ENCODE results near the gene CDH26.
A peak's percentile ranks its signal among the peaks of the same experiment; 100 is the strongest.
"Not testable (repeated sequence)": the region's sequence is repeated elsewhere in the genome, so short reads cannot be mapped to it uniquely, and the experiment has no call there.

The CDH26 gene

GRCh38 chr20:60038400-60039008 is 80.3 kb downstream of the CDH26 start:
- no peak for TF ChIP-seq Cebpa-rat (IDR thresholded peaks at IDR 0.05)
- no peak overlapping the region for H3K4me2 ChIP-seq

GRCh38 chr20:60039526-60039925 is 81.3 kb downstream of the CDH26 start:
- Histone ChIP-seq H3K9ac (no peak overlapping the region), H3K4me1 (peaks cover 46% of the 10 kb centered on the region), H3K9me3 (peaks cover 7% of the 10 kb centered on the region), H3K36me3 (no peaks in the 10 kb centered on the region), H3K4me3 (no peak overlapping the region), H4K20me1 (no peaks in the 10 kb centered on the region), H3K27ac (no peak overlapping the region), H3K27me3 (no peaks in the 10 kb centered on the region), H3K4me2 (no peak overlapping the region)
- no peak for TF ChIP-seq Cebpa-rat (IDR thresholded peaks at IDR 0.05)

More at GRCh38 chr20:60038400-60039008, 80.3 kb downstream of the CDH26 start:
- H3K4me1 ChIP-seq = peaks cover 45% of the 10 kb centered on the region
- peaks cover 7% of the 10 kb centered on the region for H3K9me3 ChIP-seq
- no peak overlapping the region for H3K4me3 ChIP-seq
- no peaks in the 10 kb centered on the region for H3K36me3 ChIP-seq
- no peak overlapping the region for H3K9ac ChIP-seq
- no peak overlapping the region for H3K27ac ChIP-seq
- H3K27me3 ChIP-seq = no peaks in the 10 kb centered on the region
- H4K20me1 ChIP-seq = no peaks in the 10 kb centered on the region

GRCh38 chr20:60040471-60041162 is 82.4 kb downstream of the CDH26 start:
- Histone ChIP-seq H4K20me1 (no peaks in the 10 kb centered on the region), H3K4me2 (peak overlapping the region; percentile 17), H3K36me3 (no peaks in the 10 kb centered on the region), H3K27me3 (no peaks in the 10 kb centered on the region), H3K4me3 (no peak overlapping the region), H3K27ac (no peak overlapping the region), H3K9ac (no peak overlapping the region), H3K9me3 (peaks cover 2% of the 10 kb centered on the region), H3K4me1 (peaks cover 47% of the 10 kb centered on the region)
- no peak for TF ChIP-seq Cebpa-rat (IDR thresholded peaks at IDR 0.05)

- H4K20me1 ChIP-seq, H3K4me3 ChIP-seq, H3K9ac ChIP-seq, H3K27me3 ChIP-seq, H3K36me3 ChIP-seq, H3K27ac ChIP-seq, H3K9me3 ChIP-seq: not testable (repeated sequence)
- Histone ChIP-seq H3K4me2 (peak overlapping the region; percentile 17), H3K4me1 (peaks cover 52% of the 10 kb centered on the region)
Measured at GRCh38 chr20:60041436-60042165, 83.4 kb downstream of the CDH26 start.

- H3K4me3 ChIP-seq = no peak overlapping the region
- no peaks in the 10 kb centered on the region for H3K9me3 ChIP-seq
- no peak overlapping the region for H3K27ac ChIP-seq
- H3K27me3 ChIP-seq = no peaks in the 10 kb centered on the region
- H3K36me3 ChIP-seq = no peaks in the 10 kb centered on the region
- H4K20me1 ChIP-seq = no peaks in the 10 kb centered on the region
- no peak for TF ChIP-seq Cebpa-rat (IDR thresholded peaks at IDR 0.05)
- peaks cover 46% of the 10 kb centered on the region for H3K4me1 ChIP-seq
- no peak overlapping the region for H3K4me2 ChIP-seq
- no peak overlapping the region for H3K9ac ChIP-seq
Measured at GRCh38 chr20:60043435-60043834, 85.2 kb downstream of the CDH26 start.

GRCh38 chr20:60046011-60046413 is 87.8 kb downstream of the CDH26 start:
- Histone ChIP-seq H3K27me3 (no peaks in the 10 kb centered on the region), H3K4me2 (peak overlapping the region; percentile 42; the same call in 1 of the 2 replicates), H3K27ac (peak overlapping the region; percentile 5; the same call in 1 of the 2 replicates)

GRCh38 chr20:60046436-60046835 is 88.2 kb downstream of the CDH26 start:
- H3K9me3 ChIP-seq = 0 out of 2 replicates have a peak, but pooled peaks cover 5% of the 10 kb centered on the region
- no peak for TF ChIP-seq Cebpa-rat (IDR thresholded peaks at IDR 0.05)
- H4K20me1 ChIP-seq = no peaks in the 10 kb centered on the region
- H3K27ac ChIP-seq = peak overlapping the region; percentile 5; the same call in 1 of the 2 replicates
- H3K27me3 ChIP-seq = no peaks in the 10 kb centered on the region
- no peak overlapping the region for H3K9ac ChIP-seq
- peak overlapping the region; percentile 42; the same call in 1 of the 2 replicates for H3K4me2 ChIP-seq
- H3K4me1 ChIP-seq = peaks cover 31% of the 10 kb centered on the region
- no peaks in the 10 kb centered on the region for H3K36me3 ChIP-seq
- H3K4me3 ChIP-seq = no peak overlapping the region

More at GRCh38 chr20:60046011-60046413, 87.8 kb downstream of the CDH26 start:
- H3K9me3 ChIP-seq = 0 out of 2 replicates have a peak, but pooled peaks cover 5% of the 10 kb centered on the region
- TF ChIP-seq Cebpa-rat (IDR thresholded peaks at IDR 0.05) = no peak
- H3K4me3 ChIP-seq = no peak overlapping the region
- H4K20me1 ChIP-seq = no peaks in the 10 kb centered on the region
- H3K36me3 ChIP-seq = no peaks in the 10 kb centered on the region
- H3K4me1 ChIP-seq = peaks cover 36% of the 10 kb centered on the region
- no peak overlapping the region for H3K9ac ChIP-seq

GRCh38 chr20:60046860-60047259 is 88.6 kb downstream of the CDH26 start:
- Histone ChIP-seq H3K27ac (no peak overlapping the region), H3K27me3 (no peaks in the 10 kb centered on the region), H4K20me1 (no peaks in the 10 kb centered on the region), H3K4me3 (no peak overlapping the region), H3K4me2 (no peak overlapping the region), H3K9ac (no peak overlapping the region), H3K4me1 (peaks cover 27% of the 10 kb centered on the region), H3K9me3 (0 out of 2 replicates have a peak, but pooled peaks cover 5% of the 10 kb centered on the region), H3K36me3 (no peaks in the 10 kb centered on the region)
- TF ChIP-seq Cebpa-rat (IDR thresholded peaks at IDR 0.05) = no peak

- TF ChIP-seq Cebpa-rat (IDR thresholded peaks at IDR 0.05) = no peak
- Histone ChIP-seq H3K9ac (no peak overlapping the region), H3K4me2 (no peak overlapping the region), H3K4me1 (peaks cover 18% of the 10 kb centered on the region), H3K9me3 (0 out of 2 replicates have a peak, but pooled peaks cover 5% of the 10 kb centered on the region), H3K36me3 (no peaks in the 10 kb centered on the region), H4K20me1 (no peaks in the 10 kb centered on the region), H3K27ac (no peak overlapping the region), H3K4me3 (no peak overlapping the region), H3K27me3 (no peaks in the 10 kb centered on the region)
Measured at GRCh38 chr20:60048634-60049521, 90.7 kb downstream of the CDH26 start.

Measured in BLaER1 (cell line).